Prostate gland (tissue), 2 donors: ENCODE measurements around the gene WDFY2. TPM values are rescaled to one million over a fixed set of nuclear protein-coding genes. Genes with fewer than 3 reads are reported as not detected.

Experiments
- DNase-seq: peaks from one replicate; pipeline ENCODE4 v3.0.0-alpha.2; 2019; ENCODE audit warnings: low spot score
- H3K27ac ChIP-seq, 2 donors: fragments of 200-600 bp; sonication (generic); 2 replicates each; pipeline ENCODE4 v1.5.1; 2017 to 2019
- H3K27me3 ChIP-seq: fragments of 200-600 bp; sonication (generic); replicated peaks from 2 replicates; pipeline ENCODE4 v1.5.1; 2019; ENCODE audit not compliant: insufficient read depth
- H3K36me3 ChIP-seq, 2 donors: fragments of 200-600 bp; sonication (generic); 1 replicate in 1 of 2; 2 replicates in 1 of 2; pipeline versions ENCODE4 v1.5.1 to v1.8.1; 2017 to 2019
- H3K4me1 ChIP-seq: fragments of 200-600 bp; sonication (generic); replicated peaks from 2 replicates; pipeline ENCODE4 v1.5.1; 2019
- H3K4me3 ChIP-seq, 2 donors: fragments of 200-600 bp; sonication (generic); 2 replicates each; pipeline ENCODE4 v1.5.1; 2017 to 2019
- H3K9me3 ChIP-seq: fragments of 200-600 bp; sonication (generic); 2 replicates; pipeline ENCODE4 v1.5.1; 2017
- CTCF ChIP-seq, 4 experiments: fragments of 200-600 bp in 2 of 4; fragments of 450-650 bp in 2 of 4; sonication (generic) in 2 of 4; IDR thresholded peaks; 1 replicate in 3 of 4; 2 replicates in 1 of 4; pipeline ENCODE4 v1.5.1; 2016 to 2019; ENCODE audit warnings: antibody characterized with exemption in 4 of 4, mild to moderate bottlenecking in 2 of 4, moderate library complexity in 2 of 4
- POLR2A ChIP-seq: fragments of 450-650 bp; IDR thresholded peaks from one replicate; pipeline ENCODE4 v1.6.1; 2016; ENCODE audit warnings: antibody characterized with exemption, mild to moderate bottlenecking
- POLR2AphosphoS5 ChIP-seq: sonication (generic); formaldehyde crosslinking; IDR thresholded peaks from one replicate; pipeline ENCODE4 v1.6.1; 2017; ENCODE audit warnings: antibody characterized with exemption
- WGBS: methylation state at CpG from one replicate; pipeline ENCODE4 v1.1.5; 2018; 5-methylcytosine and 5-hydroxymethylcytosine counted together
- intact Hi-C: fragments of 100-400 bp; cut with DNase I; formaldehyde crosslinking; loops from one replicate; pipeline ENCODE4 v1.14.2; 2022
- total RNA-seq, 2 donors: library from RNA; depleted of rRNA; stranded (reverse); fragments of >200 nt; gene quantifications; one replicate each; pipeline ENCODE4 v1.1.0, GENCODE V29; 2016

Gene WDFY2
- total RNA-seq, 2 donors from 2014 or later = 7.9 to 23.2 TPM

- no peak for TF ChIP-seq POLR2A
- no peak for TF ChIP-seq CTCF (IDR thresholded peaks at IDR 0.05)
- TF ChIP-seq POLR2AphosphoS5 = no peak
- Histone ChIP-seq H3K36me3 (no peaks in the 10 kb centered on the region), H3K4me1 (no peaks in the 10 kb centered on the region), H3K27me3 (no peaks in the 10 kb centered on the region), H3K9me3 (no peaks in the 10 kb centered on the region), H3K27ac (no peak overlapping the region), H3K4me3 (no peak overlapping the region)
- intact Hi-C loops = no loop called here
- 97% methylated on average over 8 of the region's 8 CpGs for WGBS
- DNase-seq = no peak
Observed at GRCh38 chr13:51601601-51602565, 17.6 kb downstream of the WDFY2 start.

- Histone ChIP-seq H3K4me1 (no peaks in the 10 kb centered on the region), H3K4me3 (no peak overlapping the region), H3K9me3 (no peaks in the 10 kb centered on the region), H3K36me3 (no peaks in the 10 kb centered on the region), H3K27ac (no peak overlapping the region), H3K27me3 (no peaks in the 10 kb centered on the region)
- DNase-seq = no peak
- 94% methylated on average over 1 of the region's 1 CpG for WGBS
- TF ChIP-seq POLR2A (no peak), POLR2AphosphoS5 (no peak), CTCF (IDR thresholded peaks at IDR 0.05) (no peak)
- intact Hi-C loops = no loop called here
Observed at GRCh38 chr13:51603716-51604115, 19.5 kb downstream of the WDFY2 start.

- TF ChIP-seq POLR2A = no peak
- TF ChIP-seq CTCF (IDR thresholded peaks at IDR 0.05) = no peak
- no peak for TF ChIP-seq POLR2AphosphoS5
- Histone ChIP-seq H3K36me3 (no peaks in the 10 kb centered on the region), H3K9me3 (no peaks in the 10 kb centered on the region), H3K27ac (no peak overlapping the region), H3K27me3 (no peaks in the 10 kb centered on the region), H3K4me1 (no peaks in the 10 kb centered on the region), H3K4me3 (no peak overlapping the region)
- WGBS = 47% methylated on average over 4 of the region's 4 CpGs
- intact Hi-C loops = no loop called here
- no peak for DNase-seq
Observed at GRCh38 chr13:51605698-51606097, 21.4 kb downstream of the WDFY2 start.

GRCh38 chr13:51607165-51607564, 22.9 kb downstream of the WDFY2 start:
- no peak for TF ChIP-seq POLR2AphosphoS5
- H3K27me3 ChIP-seq = no peaks in the 10 kb centered on the region
- intact Hi-C loops = no loop called here

GRCh38 chr13:51608857-51609406, 24.7 kb downstream of the WDFY2 start:
- Histone ChIP-seq H3K27ac (no peak overlapping the region), H3K27me3 (no peaks in the 10 kb centered on the region), H3K4me1 (no peaks in the 10 kb centered on the region), H3K9me3 (no peaks in the 10 kb centered on the region), H3K4me3 (no peak overlapping the region), H3K36me3 (no peaks in the 10 kb centered on the region)
- no peak for DNase-seq
- TF ChIP-seq CTCF (IDR thresholded peaks at IDR 0.05) = no peak
- no peak for TF ChIP-seq POLR2AphosphoS5
- TF ChIP-seq POLR2A = no peak
- intact Hi-C loops = no loop called here
- WGBS = 99% methylated on average over 2 of the region's 2 CpGs

More at GRCh38 chr13:51607165-51607564, 22.9 kb downstream of the WDFY2 start:
- Histone ChIP-seq H3K36me3 (no peaks in the 10 kb centered on the region), H3K27ac (no peak overlapping the region), H3K4me3 (no peak overlapping the region), H3K4me1 (no peaks in the 10 kb centered on the region), H3K9me3 (no peaks in the 10 kb centered on the region)
- 71% methylated on average over 1 of the region's 1 CpG for WGBS
- DNase-seq = no peak
